Gastrocnemius medialis (tissue), 4 donors: ENCODE data around the gene PLEKHH3. TPM values are rescaled to one million over a fixed set of nuclear protein-coding genes. Genes with fewer than 3 reads are reported as not detected.

Source experiments
- ATAC-seq, 2 donors: fragments of 150-250 bp; one replicate each; pipeline ENCODE4 v1.9.1; 2016
- DNase-seq, 2 donors: peaks; one replicate each; pipeline ENCODE4 v3.0.0-alpha.2; 2019
- H3K27ac ChIP-seq, 4 donors: fragments of 200-600 bp; sonication (generic); 1 replicate in 1 of 4; 2 replicates in 3 of 4; pipeline ENCODE4 v1.5.1; 2016 to 2018; ENCODE audit warnings: mild to moderate bottlenecking in 2 of 4, moderate library complexity in 1 of 4
- H3K27me3 ChIP-seq, 3 donors: fragments of 200-600 bp; sonication (generic) in 2 of 3; 1 replicate in 1 of 3; 2 replicates in 2 of 3; pipeline versions ENCODE4 v1.5.1 to v1.6.0; 2016 to 2019; ENCODE audit warnings: mild to moderate bottlenecking in 1 of 3, moderate library complexity in 1 of 3
- H3K36me3 ChIP-seq, 2 donors: fragments of 200-600 bp; sonication (generic) in 1 of 2; one replicate each; pipeline ENCODE4 v1.5.1; 2017 to 2018
- H3K4me1 ChIP-seq, 2 donors: fragments of 200-600 bp; sonication (generic) in 1 of 2; one replicate each; pipeline ENCODE4 v1.5.1; 2016 to 2017; ENCODE audit warnings: mild to moderate bottlenecking in 2 of 2
- H3K4me3 ChIP-seq, 4 donors: fragments of 200-600 bp; sonication (generic) in 3 of 4; 1 replicate in 1 of 4; 2 replicates in 3 of 4; pipeline ENCODE4 v1.5.1; 2016 to 2019; ENCODE audit warnings: mild to moderate bottlenecking in 2 of 4
- H3K9me3 ChIP-seq, 3 donors: fragments of 200-600 bp; sonication (generic) in 2 of 3; 1 replicate in 1 of 3; 2 replicates in 2 of 3; pipeline ENCODE4 v1.5.1; 2016 to 2019
- POLR2A ChIP-seq, 2 donors: fragments of 450-650 bp; IDR thresholded peaks; one replicate each; pipeline ENCODE4 v1.6.1; 2017; ENCODE audit warnings: antibody characterized with exemption in 2 of 2, mild to moderate bottlenecking in 2 of 2, moderate library complexity in 2 of 2
- in situ Hi-C, 4 donors: fragments of 200-750 bp; cut with MboI; loops; one replicate each; pipeline versions ENCODE4 v1.15.0 to v1.8.0; 2017; ENCODE audit warnings: low sequenced_read_pairs in 4 of 4
- intact Hi-C: fragments of 100-400 bp; cut with DNase I; formaldehyde crosslinking; loops from one replicate; pipeline ENCODE4 v1.15.1; 2023; ENCODE audit warnings: low total_unique reads
- total RNA-seq, 4 donors: library from RNA; depleted of rRNA; stranded (reverse); fragments of >200 nt; gene quantifications; one replicate each; pipeline versions ENCODE4 v1.1.0 to v1.2.3, GENCODE V29; 2016
- TF ChIP-seq, protein P1 (sequence below), 5 experiments: fragments of 450-650 bp in 3 of 5; fragments of 200-600 bp in 2 of 5; sonication (generic) in 2 of 5; IDR thresholded peaks in 4 of 5; conservative IDR thresholded peaks in 1 of 5; 1 replicate in 4 of 5; 2 replicates in 1 of 5; pipeline ENCODE4 v1.5.1; 2016 to 2019; ENCODE audit warnings: antibody characterized with exemption in 5 of 5, mild to moderate bottlenecking in 3 of 5, moderate library complexity in 3 of 5

The PLEKHH3 gene
- total RNA-seq, 4 donors from 2014 or later = 13.4 to 36.0 (median 31.3) TPM

DNA sequence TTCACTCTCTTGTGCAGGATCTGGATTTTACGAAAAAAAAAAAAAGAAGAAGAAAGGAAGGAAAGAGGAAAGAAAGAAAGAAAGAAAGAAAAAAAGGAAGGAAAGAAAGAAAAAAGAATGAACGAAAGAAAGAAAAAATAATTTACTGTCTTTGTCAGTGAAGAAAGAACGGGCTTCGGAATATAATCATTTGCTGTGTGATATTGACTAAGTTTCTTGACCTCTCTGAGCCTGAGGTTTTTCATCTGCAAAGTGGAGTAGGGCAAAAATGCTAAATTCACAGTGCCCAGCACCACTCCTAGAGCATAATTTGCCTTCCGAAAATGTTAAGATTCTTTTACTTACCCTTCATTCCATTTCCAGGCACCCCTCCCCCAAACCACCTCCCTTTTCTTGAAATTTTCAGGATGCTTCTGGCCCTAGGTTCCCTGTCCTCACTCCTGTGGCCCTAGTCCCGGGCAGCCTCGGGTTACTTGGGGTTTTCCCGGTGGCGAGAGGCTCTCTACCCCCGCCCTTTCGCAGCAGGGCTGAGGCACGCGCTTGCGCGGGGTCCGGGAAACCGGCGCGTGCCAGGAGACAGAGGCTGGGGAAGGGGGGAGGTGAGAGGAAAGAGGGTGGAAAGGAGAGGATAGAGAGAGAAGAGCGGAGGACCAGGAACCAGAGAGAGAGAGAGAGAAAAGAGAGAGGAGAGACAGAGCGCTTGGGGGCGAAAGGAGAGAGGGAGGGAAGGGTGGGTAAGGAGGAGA, 5.4 kb upstream of the PLEKHH3 start, which contains the start of gene CNTNAP1:
Gene CNTNAP1, plus strand, starts transcription at position 556 of the 746 bp plus-strand sequence. CDS start 299 bp downstream, outside the sequence.
- in situ Hi-C loops (loop anchor here (5.0 to 25.0 kb wide), 3 partner anchors 95 to 105 kb away; partner anchors contain the start of gene PSMC3IP (in 3 of the 4)), intact Hi-C loops (no loop called here)
- Histone ChIP-seq H3K4me1 (peaks cover 54 to 57% of the 10 kb centered on the region in 2 donors), H3K27ac (peak within 1 kb of the TSS; percentile 41 to 96 (median 52)), H3K4me3 (peak within 1 kb of the TSS; percentile 33 to 58 (median 44)), H3K9me3 (no peaks in the 10 kb centered on the region), H3K27me3 (no peaks in the 10 kb centered on the region), H3K36me3 (no peaks in the 10 kb centered on the region)
- no peak for TF ChIP-seq POLR2A (IDR thresholded peaks at IDR 0.05)
- TF ChIP-seq, protein P1, sequence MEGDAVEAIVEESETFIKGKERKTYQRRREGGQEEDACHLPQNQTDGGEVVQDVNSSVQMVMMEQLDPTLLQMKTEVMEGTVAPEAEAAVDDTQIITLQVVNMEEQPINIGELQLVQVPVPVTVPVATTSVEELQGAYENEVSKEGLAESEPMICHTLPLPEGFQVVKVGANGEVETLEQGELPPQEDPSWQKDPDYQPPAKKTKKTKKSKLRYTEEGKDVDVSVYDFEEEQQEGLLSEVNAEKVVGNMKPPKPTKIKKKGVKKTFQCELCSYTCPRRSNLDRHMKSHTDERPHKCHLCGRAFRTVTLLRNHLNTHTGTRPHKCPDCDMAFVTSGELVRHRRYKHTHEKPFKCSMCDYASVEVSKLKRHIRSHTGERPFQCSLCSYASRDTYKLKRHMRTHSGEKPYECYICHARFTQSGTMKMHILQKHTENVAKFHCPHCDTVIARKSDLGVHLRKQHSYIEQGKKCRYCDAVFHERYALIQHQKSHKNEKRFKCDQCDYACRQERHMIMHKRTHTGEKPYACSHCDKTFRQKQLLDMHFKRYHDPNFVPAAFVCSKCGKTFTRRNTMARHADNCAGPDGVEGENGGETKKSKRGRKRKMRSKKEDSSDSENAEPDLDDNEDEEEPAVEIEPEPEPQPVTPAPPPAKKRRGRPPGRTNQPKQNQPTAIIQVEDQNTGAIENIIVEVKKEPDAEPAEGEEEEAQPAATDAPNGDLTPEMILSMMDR (IDR thresholded peaks at IDR 0.05 in 4 of 5, conservative IDR thresholded peaks at IDR 0.05 in 1 of 5) = no peak
- ATAC-seq = no peak
- DNase-seq = no peak

- DNase-seq (peak in 1 of 2 donors; percentile 61), ATAC-seq (no peak)
- Histone ChIP-seq H3K27ac (peak overlapping the region; percentile 93 to 99 (median 96)), H3K4me1 (peaks cover 57 to 60% of the 10 kb centered on the region in 2 donors), H3K27me3 (no peaks in the 10 kb centered on the region), H3K36me3 (no peaks in the 10 kb centered on the region), H3K9me3 (no peaks in the 10 kb centered on the region), H3K4me3 (peak overlapping the region; percentile 70 to 97 (median 75))
- in situ Hi-C loops (loop anchor here (5.0 to 25.0 kb wide), 3 partner anchors 93 to 103 kb away; partner anchors contain the start of gene PSMC3IP (in 3 of the 4)), intact Hi-C loops (no loop called here)
- no peak for TF ChIP-seq POLR2A (IDR thresholded peaks at IDR 0.05)
- TF ChIP-seq, protein P1 (IDR thresholded peaks at IDR 0.05 in 4 of 5, conservative IDR thresholded peaks at IDR 0.05 in 1 of 5) = no peak
Observed at GRCh38 chr17:42680331-42680808, 3.6 kb upstream of the PLEKHH3 start.

- peaks cover 59 to 66% of the 10 kb centered on the region in 2 donors for H3K4me1 ChIP-seq
- no peaks in the 10 kb centered on the region for H3K36me3 ChIP-seq
- ATAC-seq (peak; percentile 22 to 27), DNase-seq (peak; percentile 66 to 83)
- no peaks in the 10 kb centered on the region for H3K9me3 ChIP-seq
- peak overlapping the region; percentile 70 to 97 (median 75) for H3K4me3 ChIP-seq
- TF ChIP-seq POLR2A (IDR thresholded peaks at IDR 0.05) = no peak
- TF ChIP-seq, protein P1 (IDR thresholded peaks at IDR 0.05 in 4 of 5, conservative IDR thresholded peaks at IDR 0.05 in 1 of 5) = peak; percentile 85 to 98 (median 97)
- peak overlapping the region; percentile 93 to 99 (median 96) for H3K27ac ChIP-seq
- intact Hi-C loops (loop anchor here (1.0 to 2.0 kb wide), 3 partner anchors 19 to 101 kb away; partner anchors contain the start of genes RETREG3 and TUBG1), in situ Hi-C loops (loop anchor here (5.0 to 25.0 kb wide), 4 partner anchors 65 to 102 kb away; partner anchors contain the start of gene PSMC3IP (in 3 of the 4))
- no peaks in the 10 kb centered on the region for H3K27me3 ChIP-seq
Observed at GRCh38 chr17:42679492-42680330, 2.9 kb upstream of the PLEKHH3 start.

GRCh38 chr17:42678951-42679491, 2.2 kb upstream of the PLEKHH3 start:
- DNase-seq = peak in 1 of 2 donors; percentile 61
- Histone ChIP-seq H3K27me3 (no peaks in the 10 kb centered on the region), H3K4me1 (peaks cover 60 to 73% of the 10 kb centered on the region in 2 donors), H3K27ac (peak overlapping the region; percentile 93 to 99 (median 96)), H3K4me3 (peak overlapping the region; percentile 70 to 97 (median 75)), H3K36me3 (no peaks in the 10 kb centered on the region), H3K9me3 (no peaks in the 10 kb centered on the region)
- in situ Hi-C loops = loop anchor here in 3 of 4 donors (10.0 to 25.0 kb wide), 2 partner anchors 64 to 92 kb away; partner anchors contain the start of gene PSMC3IP (in 2 of the 3)
- ATAC-seq = no peak
- TF ChIP-seq, protein P1 (IDR thresholded peaks at IDR 0.05 in 4 of 5, conservative IDR thresholded peaks at IDR 0.05 in 1 of 5) = no peak
- TF ChIP-seq POLR2A (IDR thresholded peaks at IDR 0.05) = no peak
- intact Hi-C loops = loop anchor here (1.0 to 2.0 kb wide), 3 partner anchors 18 to 101 kb away; partner anchors contain the start of genes RETREG3 and TUBG1
